Frontal cortex (tissue), 4 donors: ENCODE data around the gene COX10. TPM values are rescaled to one million over a fixed set of nuclear protein-coding genes. Genes with fewer than 3 reads are reported as not detected.

Experiments used
- DNase-seq, 2 donors: peaks; one replicate each; pipeline ENCODE4 v3.0.0; 2012; ENCODE audit warnings: low spot score in 2 of 2
- FAIRE-seq: peaks from 2 replicates; lab custom pipeline; 2012; peaks lifted over from hg19 to GRCh38; lab: Jason Lieb, UNC
- total RNA-seq: library from RNA; depleted of rRNA; stranded (reverse); fragments of >200 nt; gene quantifications from one replicate; pipeline ENCODE4 v1.2.3, GENCODE V29; 2014
- donor health status: control.
- donor health status: control.
- donor health status: control.

Gene COX10
- total RNA-seq, 1 donor from 2014 or later: 11.8 TPM

DNA sequence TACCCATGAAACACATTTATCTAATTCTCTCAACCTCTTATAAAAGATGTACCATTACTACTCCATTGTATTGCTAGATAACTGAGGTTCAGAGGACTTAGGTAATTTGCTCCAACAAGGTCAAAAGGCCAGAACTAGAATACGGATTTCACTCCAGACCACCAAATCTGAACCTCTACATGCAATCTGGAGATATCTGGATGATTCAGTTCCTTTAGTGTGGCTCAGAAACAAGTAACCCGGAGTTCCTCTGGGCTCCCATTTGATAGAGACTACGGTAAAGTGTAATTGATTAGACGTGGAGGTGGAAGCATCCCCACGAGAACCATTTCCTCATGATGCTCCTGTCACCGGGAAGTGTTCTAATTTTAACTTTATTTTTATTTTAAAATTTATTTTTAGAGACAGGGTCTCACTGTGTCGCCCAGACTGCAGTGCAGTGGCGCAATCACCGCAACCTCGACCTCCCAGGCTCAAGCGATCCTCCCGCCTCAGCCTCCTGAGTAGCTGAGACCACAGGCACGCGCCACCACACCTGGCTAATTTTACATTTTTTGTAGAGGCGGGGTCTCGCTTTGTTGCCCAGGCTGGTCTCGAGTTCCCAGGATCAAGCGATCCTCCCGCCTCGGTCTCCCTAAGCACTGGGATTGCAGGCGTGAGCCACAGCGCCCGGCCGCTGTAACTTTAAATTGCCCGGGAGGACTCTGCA is 608 bp upstream of the COX10 start:
- no peak for DNase-seq
- no peak for FAIRE-seq

DNA sequence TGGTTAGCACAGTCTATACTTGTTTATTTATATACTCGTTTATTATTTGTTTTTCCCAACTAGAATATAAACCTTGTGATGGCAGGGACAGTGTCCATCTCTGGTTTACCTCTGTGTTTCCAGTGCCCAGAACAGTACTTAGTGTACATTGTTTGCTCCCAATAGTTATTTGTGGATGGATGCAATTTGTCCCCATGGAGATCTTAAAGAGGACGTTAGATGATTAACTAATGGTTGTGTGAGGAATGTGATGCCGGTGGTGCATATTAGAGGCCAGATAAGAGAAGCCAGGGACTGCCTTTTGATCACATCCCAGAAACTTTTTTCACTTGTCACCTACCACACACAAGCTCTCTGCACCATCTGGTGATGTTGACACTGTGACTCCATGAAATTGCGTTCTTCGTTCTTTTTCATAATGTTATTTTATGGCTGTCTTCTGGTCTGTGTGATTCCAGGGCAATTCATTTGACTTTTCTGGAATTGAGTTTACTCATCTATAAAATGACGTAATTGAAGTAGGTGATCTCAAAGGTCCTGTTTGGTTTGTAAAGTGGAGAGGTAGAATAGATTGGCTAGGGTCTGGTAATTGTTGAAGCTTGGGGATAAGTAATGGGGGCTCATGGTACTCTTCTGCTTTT is 1.2 kb downstream of the COX10 start:
- FAIRE-seq: no peak
- DNase-seq: no peak

DNA sequence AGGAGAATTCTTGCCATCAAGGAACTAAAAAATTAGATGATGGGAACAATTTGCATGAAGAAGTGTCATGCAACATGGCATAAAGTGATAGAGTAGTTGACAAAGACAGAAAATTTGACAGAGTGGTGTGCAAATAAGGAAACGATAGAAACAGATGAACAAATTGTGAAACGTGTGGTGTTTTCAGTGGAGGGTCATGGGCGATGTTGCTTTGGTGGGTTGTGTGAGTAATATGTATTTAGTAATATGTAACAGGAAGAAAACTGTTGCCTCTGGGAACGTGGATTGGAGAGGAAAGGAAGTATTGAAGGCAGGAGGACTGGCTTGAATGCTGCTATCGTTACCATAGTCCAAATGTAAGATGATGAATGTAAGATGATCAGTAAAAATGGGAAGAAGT is 3.6 kb downstream of the COX10 start:
- no peak for DNase-seq

DNA sequence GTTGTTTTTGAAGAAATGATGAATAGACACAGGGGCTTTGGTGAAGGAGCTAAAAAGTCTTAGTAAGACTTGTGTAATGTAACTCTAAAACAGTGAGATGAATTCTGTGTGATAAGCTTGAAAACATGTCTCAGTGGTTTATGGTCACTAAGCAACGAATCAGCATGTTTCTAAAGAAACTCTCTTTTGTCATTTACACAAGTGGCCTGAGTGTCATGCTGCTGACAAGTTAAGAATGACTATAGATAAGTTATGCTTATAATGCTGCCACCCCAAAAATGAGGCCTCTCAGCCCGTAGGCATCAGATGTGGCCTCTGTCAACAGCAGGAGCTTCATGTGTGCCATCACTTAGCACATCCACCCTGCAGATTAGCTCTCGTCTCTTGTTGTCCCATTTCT is 8.7 kb downstream of the COX10 start:
- no peak for FAIRE-seq
- no peak for DNase-seq

More for the DNA sequence above, 3.6 kb downstream of the COX10 start:
- FAIRE-seq: no peak

DNA sequence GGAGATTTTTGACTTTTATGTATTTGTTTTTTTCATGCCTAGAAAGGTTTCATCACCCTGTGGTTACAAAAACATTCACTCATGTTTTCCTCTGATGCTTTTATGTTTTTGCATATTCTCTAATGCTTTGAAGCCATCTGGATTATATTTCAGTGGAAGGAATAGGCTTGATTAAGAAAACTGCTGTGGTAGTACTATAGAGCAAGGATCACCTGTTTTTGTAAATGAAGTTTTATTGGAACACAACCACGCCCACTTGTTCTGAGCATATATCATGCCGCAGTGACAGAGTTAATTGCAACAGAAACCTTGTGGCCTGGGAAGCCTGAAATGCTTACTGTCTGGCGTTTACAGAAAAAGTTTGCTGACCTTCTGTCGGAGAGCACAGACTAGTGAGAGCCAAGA is 11.5 kb downstream of the COX10 start:
- FAIRE-seq (no peak), DNase-seq (no peak)

DNA sequence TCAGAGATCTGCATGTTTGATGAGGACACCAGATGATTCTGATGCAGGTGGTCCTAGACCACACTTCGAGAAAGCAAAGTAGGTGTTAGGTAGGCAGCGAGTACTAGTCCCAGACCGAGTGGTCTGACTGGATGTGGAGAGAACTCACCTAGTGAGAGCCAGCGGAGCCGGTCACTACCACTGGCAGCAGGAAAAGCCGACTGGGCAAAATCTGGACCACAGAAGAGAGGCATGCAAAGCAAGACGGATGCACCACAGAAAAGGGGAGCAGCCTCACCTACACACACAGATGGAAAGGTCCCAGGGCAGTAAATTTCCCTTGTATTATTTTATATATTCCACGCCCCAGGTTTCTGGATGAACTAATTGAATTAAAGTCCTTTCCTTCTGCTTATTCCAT is 13.5 kb downstream of the COX10 start:
- DNase-seq: no peak
- FAIRE-seq: no peak

DNA sequence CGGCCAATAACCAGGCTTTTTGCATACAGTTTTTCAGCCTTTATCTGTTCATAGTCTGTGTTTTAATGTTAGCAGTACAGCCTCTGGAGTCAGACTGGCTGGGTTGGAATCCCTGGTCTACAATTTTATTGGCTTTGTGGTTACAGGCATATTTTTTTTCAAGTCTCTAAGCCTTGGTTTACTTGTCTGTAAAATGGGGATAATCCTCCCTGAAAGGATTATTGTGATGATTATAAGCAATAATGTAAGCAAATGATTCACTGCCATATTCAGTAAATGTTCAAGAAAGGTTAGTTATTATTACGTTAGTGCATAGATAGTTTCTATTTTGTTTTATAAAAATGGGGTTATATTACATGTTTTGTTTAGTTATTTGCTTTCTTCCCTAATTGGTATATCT is 15.7 kb downstream of the COX10 start:
- DNase-seq: no peak
- no peak for FAIRE-seq

DNA sequence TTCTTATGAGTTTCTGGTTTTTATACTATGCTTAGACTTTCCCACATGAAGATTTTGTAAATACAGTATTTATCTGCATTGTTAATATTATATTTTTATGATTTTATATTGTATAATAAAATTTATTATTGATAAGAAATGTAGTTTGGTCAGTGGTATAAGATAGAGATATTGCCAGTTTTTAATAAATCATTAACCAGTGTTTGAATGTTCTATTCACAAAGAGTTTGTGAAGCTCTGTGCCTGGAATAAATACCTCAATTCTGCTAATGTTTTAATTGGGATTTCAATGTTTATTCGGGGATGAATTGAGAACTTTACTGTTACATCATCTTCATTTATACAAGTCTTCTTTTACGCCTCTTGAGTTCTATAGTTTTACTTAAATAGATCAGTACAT is 16.9 kb downstream of the COX10 start:
- no peak for DNase-seq
- FAIRE-seq: no peak

DNA sequence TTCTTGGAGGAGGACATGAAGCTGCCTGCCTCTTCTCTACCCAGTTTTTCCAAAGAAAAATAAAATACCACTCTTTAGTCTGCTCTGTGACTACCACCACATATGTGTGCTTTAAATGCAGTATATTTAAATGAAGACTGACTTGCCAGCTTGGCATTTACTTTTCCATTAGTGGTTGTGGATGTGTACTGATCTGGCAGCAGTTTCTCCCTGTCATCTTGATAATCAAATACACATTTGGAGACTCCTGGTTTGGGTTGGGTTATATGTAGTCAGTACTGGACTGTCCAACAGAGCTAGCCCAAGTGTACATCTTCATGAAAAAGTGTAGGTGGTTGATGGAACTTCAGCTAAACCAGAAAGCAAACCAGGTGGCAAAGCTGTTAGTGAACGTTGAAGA is 19.9 kb downstream of the COX10 start:
- FAIRE-seq: no peak
- no peak for DNase-seq

DNA sequence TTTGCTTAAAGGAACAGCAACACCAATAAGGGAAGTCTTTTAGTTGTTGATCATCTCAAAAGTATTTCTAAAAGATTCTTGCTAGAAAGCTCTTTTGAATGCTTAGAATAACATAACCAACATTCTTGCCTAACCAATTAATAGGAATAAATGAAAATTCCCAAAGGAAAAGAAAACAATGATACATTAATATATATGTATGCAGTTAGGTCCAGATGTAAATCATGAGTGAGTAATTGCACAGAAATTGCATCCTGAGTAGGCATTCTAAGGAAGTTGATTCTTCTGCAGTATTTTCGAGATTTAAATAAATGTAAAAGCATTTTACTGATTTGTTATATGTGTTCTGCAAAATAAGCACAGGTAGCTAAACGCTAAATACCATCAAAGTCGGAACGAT is 22.1 kb downstream of the COX10 start:
- FAIRE-seq (no peak), DNase-seq (no peak)

DNA sequence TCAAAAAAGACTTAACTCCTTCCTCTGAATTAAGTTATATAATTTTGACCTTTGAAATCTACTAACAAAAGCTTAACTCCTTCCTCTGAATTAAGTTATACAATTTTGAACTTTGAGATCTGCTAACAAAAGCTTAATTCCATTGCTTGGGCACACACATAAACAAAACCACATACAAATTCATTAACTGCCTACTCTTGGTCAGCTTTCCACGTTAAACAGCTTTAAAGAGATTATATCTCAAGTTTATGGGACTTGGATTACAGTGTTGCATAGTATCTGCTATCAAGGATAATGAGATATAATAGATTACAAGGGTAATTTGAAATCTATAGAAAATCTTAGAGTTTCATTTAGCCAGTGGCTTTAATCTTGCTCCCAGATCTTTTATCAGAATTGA is 23.5 kb downstream of the COX10 start:
- FAIRE-seq (no peak), DNase-seq (no peak)

DNA sequence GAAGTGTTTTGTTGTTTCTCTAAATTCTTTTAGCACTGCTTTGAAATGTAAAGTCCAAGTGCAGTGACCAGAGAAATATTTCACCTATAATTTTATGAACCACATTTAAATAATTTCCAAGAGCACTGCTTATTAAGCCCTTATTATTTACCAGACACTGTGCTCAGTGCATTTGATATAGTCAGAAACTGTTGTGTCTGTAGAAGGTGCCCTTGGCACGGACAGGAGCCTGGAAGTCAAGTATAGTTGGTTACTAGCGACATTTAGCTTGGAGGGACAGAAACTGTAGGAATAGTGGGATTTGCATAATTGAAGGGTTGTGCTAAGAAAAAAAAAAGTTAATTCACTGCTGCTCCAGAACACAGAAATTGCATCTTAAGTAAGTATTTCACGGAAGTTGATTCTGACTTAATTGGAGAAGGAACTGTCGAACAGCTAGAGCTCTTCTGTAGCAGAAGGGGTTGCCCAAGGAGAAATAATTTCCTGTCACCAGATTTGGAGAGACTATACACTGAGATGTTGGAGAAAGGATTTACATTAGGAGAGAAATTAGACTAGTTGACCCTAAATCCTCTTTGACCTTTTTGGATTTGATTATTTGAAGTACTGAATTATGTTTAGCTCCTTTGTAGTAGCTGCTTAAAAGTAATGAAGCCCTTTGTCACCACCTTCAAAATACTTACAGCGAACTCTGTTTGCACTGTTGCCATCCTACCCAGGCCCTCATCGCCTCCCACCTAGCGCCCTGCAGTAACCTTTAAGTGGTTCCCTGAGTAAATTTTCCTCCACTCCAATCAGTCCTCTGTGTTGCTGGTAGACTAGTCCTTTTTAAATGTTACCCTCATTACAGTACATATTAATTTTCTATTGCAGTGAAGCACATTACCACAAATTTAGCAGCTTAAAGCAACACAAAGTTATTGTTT is 25.6 kb downstream of the COX10 start:
- no peak for DNase-seq
- FAIRE-seq: no peak

DNA sequence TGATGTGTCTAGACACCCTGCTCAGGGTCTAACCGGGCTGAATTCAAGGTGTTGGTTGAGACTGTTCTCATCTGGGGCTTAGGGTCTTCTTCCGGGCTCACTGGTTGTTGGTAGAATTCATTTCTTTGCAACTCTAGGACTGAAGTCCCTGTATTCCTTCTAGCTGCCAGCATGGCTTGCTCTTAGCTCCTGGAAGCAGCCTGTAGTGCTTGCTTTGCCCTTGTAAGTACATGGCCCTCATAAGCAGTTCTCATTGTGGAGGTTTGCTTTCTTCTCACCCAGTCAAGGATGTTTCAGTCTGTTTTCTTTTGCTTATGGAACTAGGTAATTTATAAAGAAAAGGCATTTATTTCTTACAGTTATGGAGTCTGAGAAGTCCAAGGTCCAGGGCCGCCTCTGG is 26.3 kb downstream of the COX10 start:
- FAIRE-seq (no peak), DNase-seq (no peak)

DNA sequence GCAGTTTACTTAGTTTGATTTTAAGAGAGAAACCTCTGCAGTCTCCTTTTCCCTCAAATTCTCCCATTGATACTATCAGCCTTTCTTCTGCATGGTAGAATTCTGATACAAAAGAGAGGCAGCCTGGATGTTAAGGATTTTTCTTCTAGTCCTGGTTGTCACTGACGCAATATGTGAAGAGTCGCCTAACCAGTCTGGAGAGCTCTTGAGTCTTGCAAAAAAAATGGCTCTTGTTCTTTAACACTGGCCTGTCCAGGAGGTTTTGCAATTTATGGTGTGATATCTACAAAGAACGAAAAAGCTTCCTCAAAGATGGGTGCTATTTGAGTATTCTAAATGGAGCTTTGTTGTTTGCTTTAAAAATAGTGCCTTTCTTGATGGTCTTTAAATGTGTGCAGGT is 28.9 kb downstream of the COX10 start:
- FAIRE-seq (no peak), DNase-seq (no peak)

DNA sequence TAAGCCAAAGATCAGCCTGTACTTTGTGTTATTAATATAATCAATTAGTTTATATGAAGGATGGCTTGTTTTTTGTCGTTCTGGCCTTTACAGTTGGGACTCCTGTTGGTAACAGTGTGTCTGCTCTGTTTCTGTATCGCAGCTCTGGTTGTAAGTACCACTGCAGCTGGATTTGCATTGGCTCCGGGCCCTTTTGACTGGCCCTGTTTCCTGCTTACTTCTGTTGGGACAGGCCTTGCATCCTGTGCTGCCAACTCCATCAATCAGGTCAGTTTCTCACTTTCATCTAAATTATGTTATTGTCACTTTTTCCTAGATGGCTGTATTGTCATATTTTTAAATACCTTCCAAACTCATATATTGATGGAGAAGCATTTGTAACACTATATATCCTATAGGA is 32.7 kb downstream of the COX10 start:
- FAIRE-seq (no peak), DNase-seq (no peak)

DNA sequence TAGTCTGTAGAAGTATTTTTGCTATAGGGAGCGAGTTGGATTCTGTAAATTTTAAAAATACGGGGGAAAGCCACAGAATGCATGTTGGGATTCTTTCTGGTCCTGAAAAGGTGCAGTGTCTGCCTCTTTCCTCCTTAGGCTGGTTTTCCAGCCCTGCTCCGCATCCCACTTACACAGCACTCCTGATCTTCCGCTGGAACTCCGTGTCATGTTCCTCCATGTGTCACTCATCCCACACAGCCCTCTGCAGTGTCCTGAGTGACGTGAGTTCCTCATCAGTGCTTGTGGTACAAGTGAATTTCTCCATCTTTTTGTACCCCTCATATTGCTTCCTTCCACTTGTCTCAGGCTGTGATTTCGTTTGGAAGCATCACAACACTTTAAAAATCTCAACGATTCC is 34.5 kb downstream of the COX10 start:
- FAIRE-seq (no peak), DNase-seq (no peak)

DNA sequence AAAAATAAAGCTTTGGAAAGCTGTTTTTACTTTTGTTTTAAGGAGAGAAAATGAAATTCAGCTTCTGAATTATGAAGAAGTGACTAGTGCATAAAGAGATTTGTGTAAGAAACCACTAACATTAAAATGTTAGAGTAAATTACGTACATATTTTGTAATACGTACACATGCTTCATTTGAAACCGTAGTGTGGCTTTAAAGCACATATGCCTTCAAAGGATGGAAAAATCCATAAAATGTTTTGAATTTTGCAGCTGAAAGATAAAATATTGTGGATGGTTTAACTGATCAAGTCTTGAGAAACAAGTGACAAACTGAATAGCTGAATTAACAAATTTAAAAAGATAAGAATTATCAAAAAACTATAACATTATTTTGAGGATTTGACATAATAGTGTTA is 35.4 kb downstream of the COX10 start:
- FAIRE-seq: no peak
- DNase-seq: no peak

DNA sequence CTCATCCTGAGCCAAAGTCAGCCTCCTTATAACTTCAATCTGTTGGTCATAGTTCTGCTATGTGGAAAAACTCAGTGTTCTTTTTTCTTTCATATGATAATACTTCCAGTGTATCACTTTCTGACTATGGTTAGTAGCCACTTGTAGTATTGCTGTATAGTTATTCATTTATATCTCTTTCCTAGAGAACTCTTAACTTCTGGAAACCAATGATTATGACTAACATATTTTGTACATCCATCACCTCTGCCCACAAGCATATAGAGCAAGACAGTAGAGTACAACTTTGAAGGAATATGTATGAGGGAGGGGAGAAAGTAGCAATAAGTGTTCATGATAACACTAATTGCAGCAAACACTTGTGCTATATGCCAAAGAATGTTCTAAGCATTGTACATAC is 38.6 kb downstream of the COX10 start:
- FAIRE-seq (no peak), DNase-seq (no peak)

DNA sequence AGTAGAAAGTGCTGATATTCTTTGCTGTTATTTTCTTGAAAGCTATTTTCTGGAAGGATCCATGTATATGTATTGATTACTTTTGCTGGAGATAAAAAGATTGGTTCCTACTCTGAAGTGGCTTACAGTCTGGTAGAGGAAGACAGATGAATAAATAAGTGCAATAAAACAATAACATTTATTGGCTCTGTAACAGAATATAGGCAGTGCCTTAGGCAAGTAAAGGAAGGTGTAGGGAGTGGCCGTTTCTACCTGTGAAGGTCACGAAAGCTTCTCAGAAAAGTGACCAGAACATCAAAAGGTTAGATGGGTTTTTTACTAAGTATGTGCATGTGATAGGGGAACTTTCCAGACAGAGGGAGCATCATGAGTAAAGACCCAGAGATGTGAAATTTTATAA is 43.1 kb downstream of the COX10 start:
- no peak for FAIRE-seq
- no peak for DNase-seq

DNA sequence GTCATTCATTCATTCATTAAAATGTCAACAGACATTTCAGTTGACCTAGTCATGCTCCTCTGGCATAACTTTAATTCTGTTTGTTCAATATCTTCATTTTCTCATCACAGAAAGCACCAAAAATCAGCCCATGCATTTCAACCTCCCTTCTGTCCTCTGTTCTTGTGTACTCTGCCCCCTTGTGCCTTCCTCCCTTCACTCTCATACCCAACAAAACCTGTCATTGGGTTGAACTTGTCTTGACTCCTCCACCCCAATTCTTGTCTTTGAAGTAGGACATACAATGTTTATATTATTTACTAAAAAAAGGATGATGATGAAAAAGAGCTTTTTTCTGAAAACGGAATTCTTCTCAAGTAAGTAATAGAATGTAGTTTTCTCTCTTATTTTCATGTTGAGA is 43.8 kb downstream of the COX10 start:
- FAIRE-seq: no peak
- DNase-seq: no peak
